NCI-H82 (cell line): ENCODE data around the gene MAD1L1.

Experiments used
- DNase-seq: peaks from one replicate; lab custom pipeline; 2025; lab: John Stamatoyannopoulos, UW

The MAD1L1 gene

GRCh38 chr7:1953199-1954190 lies 279.2 kb downstream of the MAD1L1 start:
- no peak for DNase-seq

- DNase-seq = no peak
Observed at GRCh38 chr7:1952781-1953180, 280.0 kb downstream of the MAD1L1 start.

GRCh38 chr7:1952169-1952760 lies 280.5 kb downstream of the MAD1L1 start:
- DNase-seq = no peak

- no peak for DNase-seq
Observed at GRCh38 chr7:1951600-1951999, 281.1 kb downstream of the MAD1L1 start.

GRCh38 chr7:1951159-1951536 lies 281.6 kb downstream of the MAD1L1 start:
- peak; percentile 63 for DNase-seq

- no peak for DNase-seq
Observed at GRCh38 chr7:1950452-1951158, 282.1 kb downstream of the MAD1L1 start.

- DNase-seq = no peak
Observed at GRCh38 chr7:1950066-1950451, 282.7 kb downstream of the MAD1L1 start.

- no peak for DNase-seq
Observed at GRCh38 chr7:1949681-1950055, 283.1 kb downstream of the MAD1L1 start.

- DNase-seq = no peak
Observed at GRCh38 chr7:1948887-1949680, 283.7 kb downstream of the MAD1L1 start.

- DNase-seq = no peak
Observed at GRCh38 chr7:1948301-1948796, 284.4 kb downstream of the MAD1L1 start.

- DNase-seq = no peak
Observed at GRCh38 chr7:1947586-1948217, 285.0 kb downstream of the MAD1L1 start.

- no peak for DNase-seq
Observed at GRCh38 chr7:1946773-1947450, 285.8 kb downstream of the MAD1L1 start.

- DNase-seq = no peak
Observed at GRCh38 chr7:1946025-1946772, 286.5 kb downstream of the MAD1L1 start.

- no peak for DNase-seq
Observed at GRCh38 chr7:1945558-1945957, 287.2 kb downstream of the MAD1L1 start.

- DNase-seq = no peak
Observed at GRCh38 chr7:1944619-1945210, 288.0 kb downstream of the MAD1L1 start.

GRCh38 chr7:1943933-1944618 lies 288.7 kb downstream of the MAD1L1 start:
- no peak for DNase-seq

- no peak for DNase-seq
Observed at GRCh38 chr7:1943326-1943725, 289.4 kb downstream of the MAD1L1 start.

- no peak for DNase-seq
Observed at GRCh38 chr7:1942941-1943289, 289.8 kb downstream of the MAD1L1 start.
